ENCODE results near the gene HOXB5. TPM values are rescaled to one million over a fixed set of nuclear protein-coding genes. Genes with fewer than 3 reads are reported as not detected.

HOXB5 gene
- total and polyA plus RNA-seq, 8 donors, result 0.43 to 50.4 (median 2.4) TPM; not detected in 1

DNA sequence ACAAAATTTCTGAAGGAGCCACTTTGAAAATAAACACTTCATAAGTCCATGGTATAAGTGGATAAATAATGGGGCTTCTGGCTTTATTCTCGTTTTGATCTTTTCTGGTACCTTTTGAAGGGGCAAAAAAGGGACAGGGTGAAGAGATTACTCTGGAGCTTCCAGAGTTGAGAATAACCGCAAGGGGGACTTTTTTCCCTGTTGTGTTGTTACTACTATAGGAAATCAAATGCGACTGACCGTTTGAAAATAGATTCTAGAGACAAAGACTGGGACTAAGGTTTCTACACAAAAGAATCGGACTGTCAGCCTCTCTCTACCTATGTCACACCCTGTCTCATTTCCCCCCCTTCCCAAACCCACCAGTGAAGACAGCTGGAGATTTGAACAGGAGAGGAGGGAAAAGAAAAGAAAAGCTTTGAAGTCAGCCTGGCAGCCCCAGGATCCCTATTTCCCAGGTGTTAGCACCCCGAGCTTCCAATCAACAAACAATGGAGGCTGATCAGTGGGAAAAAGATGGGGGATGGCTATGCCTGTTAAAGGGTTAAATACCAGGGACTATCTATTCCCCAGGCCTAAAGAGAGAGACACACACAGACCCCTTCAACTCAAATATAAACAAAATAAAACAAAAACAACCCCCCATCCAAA, 23.8 kb downstream of the HOXB5 start:
- DNase-seq, result no peak
- Histone ChIP-seq H3K27me3 (peaks cover 0 to 100% (median 45%) of the 10 kb centered on the region in 3 donors), H3K36me3 (no peaks in the 10 kb centered on the region), H3K9me3 (no peaks in the 10 kb centered on the region), H3K4me3 (peak overlapping the region; percentile 27 to 57 (median 38)), H3K27ac (peak overlapping the region; percentile 51 to 95 (median 93)), H3K4me1 (peaks cover 11 to 89% (median 56%) of the 10 kb centered on the region in 4 donors)
- no peak for TF ChIP-seq CTCF (IDR thresholded peaks at IDR 0.05)
- no peak for TF ChIP-seq POLR2A (IDR thresholded peaks at IDR 0.05)
- TF ChIP-seq EP300 (IDR thresholded peaks at IDR 0.05), result no peak
- TF ChIP-seq POLR2AphosphoS5 (IDR thresholded peaks at IDR 0.05), result no peak
- 23 to 32% (median 30%) methylated on average over 6 of the region's 6 CpGs for WGBS, 5 donors
- intact Hi-C loops (cut with DNase I; ENCODE audit: low total_unique reads), result no loop called here

GRCh38 chr17:48569240-48569582, 24.4 kb downstream of the HOXB5 start:
- WGBS, 5 donors, result 12 to 34% (median 23%) methylated on average over 3 of the region's 3 CpGs
- Histone ChIP-seq H3K4me1 (peaks cover 17 to 90% (median 57%) of the 10 kb centered on the region in 4 donors), H3K27ac (peak overlapping the region; percentile 14 to 95 (median 93)), H3K9me3 (no peaks in the 10 kb centered on the region), H3K27me3 (peaks cover 0 to 100% (median 46%) of the 10 kb centered on the region in 3 donors), H3K4me3 (peak overlapping the region; percentile 27 to 57 (median 34)), H3K36me3 (no peaks in the 10 kb centered on the region)
- intact Hi-C loops (cut with DNase I; ENCODE audit: low total_unique reads), result no loop called here
- DNase-seq, result no peak
- TF ChIP-seq EP300 (IDR thresholded peaks at IDR 0.05), result no peak
- TF ChIP-seq POLR2A (IDR thresholded peaks at IDR 0.05), result no peak
- no peak for TF ChIP-seq POLR2AphosphoS5 (IDR thresholded peaks at IDR 0.05)
- TF ChIP-seq CTCF (IDR thresholded peaks at IDR 0.05), result no peak

GRCh38 chr17:48568499-48569239, 24.9 kb downstream of the HOXB5 start:
- peaks cover 18 to 94% (median 59%) of the 10 kb centered on the region in 4 donors for H3K4me1 ChIP-seq
- peak overlapping the region; percentile 14 to 95 (median 93) for H3K27ac ChIP-seq
- no peak for DNase-seq
- no peaks in the 10 kb centered on the region for H3K36me3 ChIP-seq
- H3K27me3 ChIP-seq, result peaks cover 0 to 100% (median 47%) of the 10 kb centered on the region in 3 donors
- WGBS, 5 donors, result 15 to 21% (median 19%) methylated on average over 33 of the region's 33 CpGs
- intact Hi-C loops (cut with DNase I; ENCODE audit: low total_unique reads), result no loop called here
- H3K9me3 ChIP-seq, result no peaks in the 10 kb centered on the region
- TF ChIP-seq EP300 (IDR thresholded peaks at IDR 0.05), result no peak
- TF ChIP-seq CTCF (IDR thresholded peaks at IDR 0.05), result no peak
- TF ChIP-seq POLR2AphosphoS5 (IDR thresholded peaks at IDR 0.05), result no peak
- no peak for TF ChIP-seq POLR2A (IDR thresholded peaks at IDR 0.05)
- peak overlapping the region; percentile 27 to 57 (median 34) for H3K4me3 ChIP-seq

DNA sequence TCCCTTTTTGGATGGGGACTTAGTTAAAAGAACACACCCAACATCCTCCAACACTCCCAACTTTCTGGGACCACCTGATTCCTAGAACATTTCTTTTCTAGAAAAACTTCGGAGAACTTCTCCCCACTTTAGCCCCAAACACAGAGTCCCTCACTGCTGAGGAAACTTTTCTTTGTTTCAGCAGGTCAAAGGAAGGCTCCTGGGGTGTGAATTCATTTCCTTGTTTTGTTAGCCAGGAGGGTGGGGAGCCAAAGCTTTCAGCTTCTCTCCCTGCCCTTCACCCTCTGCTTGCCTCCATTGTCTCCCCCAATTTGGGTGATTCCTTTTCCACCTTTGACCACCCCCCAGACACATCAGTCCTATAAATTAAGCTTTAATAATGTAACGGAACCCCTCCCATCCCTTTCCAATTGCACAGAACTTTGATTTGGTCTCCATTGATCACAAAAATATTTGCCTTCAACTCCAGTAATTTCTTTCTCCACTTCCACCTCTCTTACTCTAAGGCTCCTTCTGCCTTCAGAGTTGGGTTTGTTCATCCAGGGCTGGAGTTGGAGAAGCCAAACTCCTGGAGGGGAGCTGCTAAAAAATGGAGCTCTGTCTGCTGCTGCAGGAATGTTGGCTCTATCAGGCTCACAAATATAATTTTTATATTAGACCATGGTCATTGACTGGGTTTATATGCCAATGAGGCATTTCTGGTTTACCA, 25.8 kb downstream of the HOXB5 start:
- intact Hi-C loops (cut with DNase I; ENCODE audit: low total_unique reads), result no loop called here
- no peaks in the 10 kb centered on the region for H3K9me3 ChIP-seq
- peak overlapping the region in 4 of 5 donors; percentile 54 to 95 (median 93) for H3K27ac ChIP-seq

More for the DNA sequence above, 25.8 kb downstream of the HOXB5 start:
- Histone ChIP-seq H3K36me3 (no peaks in the 10 kb centered on the region), H3K27me3 (peaks cover 0 to 100% (median 46%) of the 10 kb centered on the region in 3 donors), H3K4me1 (peaks cover 24 to 94% (median 61%) of the 10 kb centered on the region in 4 donors), H3K4me3 (peak overlapping the region; percentile 27 to 57 (median 34))
- DNase-seq, result no peak
- WGBS, 5 donors, result 36 to 48% (median 43%) methylated on average over 2 of the region's 2 CpGs
- TF ChIP-seq EP300 (IDR thresholded peaks at IDR 0.05) (no peak), POLR2A (IDR thresholded peaks at IDR 0.05) (no peak), CTCF (IDR thresholded peaks at IDR 0.05) (no peak), POLR2AphosphoS5 (IDR thresholded peaks at IDR 0.05) (no peak)

Data from stomach (tissue), 9 donors.